ENCODE measurements around the gene PCED1B. TPM values are rescaled to one million over a fixed set of nuclear protein-coding genes. Genes with fewer than 3 reads are reported as not detected.

Gene PCED1B
- total RNA-seq, 1 experiment from 2014 or later = 0.52 TPM

GRCh38 chr12:47231456-47231855 is 152.0 kb downstream of the PCED1B start:
- peak; percentile 48 for DNase-seq (ENCODE audit: low spot score)

- DNase-seq (ENCODE audit: low spot score) = no peak
Observed at GRCh38 chr12:47234576-47235141, 155.2 kb downstream of the PCED1B start.

- no peak for DNase-seq (ENCODE audit: low spot score)
Observed at GRCh38 chr12:47235258-47236040, 156.0 kb downstream of the PCED1B start.

- DNase-seq (ENCODE audit: low spot score) = peak; percentile 93
Observed at GRCh38 chr12:47236109-47236714, 156.8 kb downstream of the PCED1B start.

- DNase-seq (ENCODE audit: low spot score) = no peak
Observed at GRCh38 chr12:47237751-47238211, 158.4 kb downstream of the PCED1B start.

- DNase-seq (ENCODE audit: low spot score) = no peak
Observed at GRCh38 chr12:47238669-47239114, 159.3 kb downstream of the PCED1B start.

- no peak for DNase-seq (ENCODE audit: low spot score)
Observed at GRCh38 chr12:47242426-47242825, 163.0 kb downstream of the PCED1B start.

- DNase-seq (ENCODE audit: low spot score) = no peak
Observed at GRCh38 chr12:47244835-47245234, 165.4 kb downstream of the PCED1B start.

- DNase-seq (ENCODE audit: low spot score) = no peak
Observed at GRCh38 chr12:47245623-47246022, 166.2 kb downstream of the PCED1B start.

GRCh38 chr12:47247418-47247817 is 168.0 kb downstream of the PCED1B start:
- DNase-seq (ENCODE audit: low spot score) = no peak

GRCh38 chr12:47249082-47249481 is 169.7 kb downstream of the PCED1B start:
- DNase-seq (ENCODE audit: low spot score) = no peak

GRCh38 chr12:47249719-47250357 is 170.4 kb downstream of the PCED1B start:
- DNase-seq (ENCODE audit: low spot score) = peak; percentile 32

GRCh38 chr12:47251919-47252318 is 172.5 kb downstream of the PCED1B start:
- DNase-seq (ENCODE audit: low spot score) = no peak

- no peak for DNase-seq (ENCODE audit: low spot score)
Observed at GRCh38 chr12:47264951-47265350, 185.5 kb downstream of the PCED1B start.

GRCh38 chr12:47265391-47265790 is 186.0 kb downstream of the PCED1B start:
- no peak for DNase-seq (ENCODE audit: low spot score)

- DNase-seq (ENCODE audit: low spot score) = no peak
Observed at GRCh38 chr12:47267571-47267970, 188.2 kb downstream of the PCED1B start.

GRCh38 chr12:47268501-47269454 is 189.4 kb downstream of the PCED1B start:
- DNase-seq (ENCODE audit: low spot score) = no peak

- DNase-seq (ENCODE audit: low spot score) = no peak
Observed at GRCh38 chr12:47269916-47270315, 190.5 kb downstream of the PCED1B start.

GRCh38 chr12:47270782-47271664 is 191.6 kb downstream of the PCED1B start:
- peak; percentile 97 for DNase-seq (ENCODE audit: low spot score)

- DNase-seq (ENCODE audit: low spot score) = no peak
Observed at GRCh38 chr12:47271800-47272239, 192.4 kb downstream of the PCED1B start.

All from A172 (cell line).